ENCODE results near the gene ZNF574. TPM values are rescaled to one million over a fixed set of nuclear protein-coding genes. Genes with fewer than 3 reads are reported as not detected.

Gene ZNF574
- total RNA-seq, 4 donors from 2014 or later = 11.0 to 24.2 (median 17.0) TPM

GRCh38 chr19:42110658-42111057, 34.7 kb downstream of the ZNF574 start:
- no peaks in the 10 kb centered on the region for H3K9me3 ChIP-seq
- H3K4me3 ChIP-seq = no peak overlapping the region
- no peaks in the 10 kb centered on the region for H3K27me3 ChIP-seq
- TF ChIP-seq CTCF (IDR thresholded peaks at IDR 0.05) (no peak), POLR2A (IDR thresholded peaks at IDR 0.05) (no peak)
- DNase-seq = no peak
- H3K36me3 ChIP-seq = no peaks in the 10 kb centered on the region
- H3K4me1 ChIP-seq = peaks cover 0 to 25% (median 0%) of the 10 kb centered on the region in 4 donors
- H3K27ac ChIP-seq = no peak overlapping the region

- H3K27ac ChIP-seq = no peak overlapping the region
- no peaks in the 10 kb centered on the region for H3K27me3 ChIP-seq
- TF ChIP-seq CTCF (IDR thresholded peaks at IDR 0.05) = no peak
- TF ChIP-seq POLR2A (IDR thresholded peaks at IDR 0.05) = no peak
- peaks cover 0 to 26% (median 2%) of the 10 kb centered on the region in 4 donors for H3K4me1 ChIP-seq
- H3K9me3 ChIP-seq = no peaks in the 10 kb centered on the region
- H3K4me3 ChIP-seq = no peak overlapping the region
- H3K36me3 ChIP-seq = no peaks in the 10 kb centered on the region
- DNase-seq = no peak
These were observed 35.4 kb downstream of the ZNF574 start for GRCh38 chr19:42111384-42111783.

- TF ChIP-seq POLR2A (IDR thresholded peaks at IDR 0.05) (no peak), CTCF (IDR thresholded peaks at IDR 0.05) (no peak)
- Histone ChIP-seq H3K4me1 (peaks cover 0 to 30% (median 3%) of the 10 kb centered on the region in 4 donors), H3K27me3 (no peaks in the 10 kb centered on the region), H3K27ac (peak overlapping the region in 1 of 4 donors; percentile 83), H3K4me3 (no peak overlapping the region), H3K9me3 (no peaks in the 10 kb centered on the region), H3K36me3 (no peaks in the 10 kb centered on the region)
- no peak for DNase-seq
These were observed 35.8 kb downstream of the ZNF574 start for GRCh38 chr19:42111811-42112210.

GRCh38 chr19:42113641-42114348, 37.8 kb downstream of the ZNF574 start:
- Histone ChIP-seq H3K27me3 (no peaks in the 10 kb centered on the region), H3K36me3 (no peaks in the 10 kb centered on the region), H3K4me1 (peaks cover 0 to 32% (median 3%) of the 10 kb centered on the region in 4 donors), H3K9me3 (no peaks in the 10 kb centered on the region), H3K27ac (peak overlapping the region in 3 of 4 donors; percentile 46 to 83 (median 57)), H3K4me3 (peak overlapping the region in 1 of 4 donors; percentile 18)
- DNase-seq = peak in 2 of 3 donors; percentile 77 to 78
- TF ChIP-seq CTCF (IDR thresholded peaks at IDR 0.05) (no peak), POLR2A (IDR thresholded peaks at IDR 0.05) (no peak)

- peak overlapping the region in 1 of 4 donors; percentile 18 for H3K4me3 ChIP-seq
- no peaks in the 10 kb centered on the region for H3K27me3 ChIP-seq
- peak in 2 of 3 donors; percentile 90 to 92 for DNase-seq
- no peaks in the 10 kb centered on the region for H3K9me3 ChIP-seq
- H3K27ac ChIP-seq = peak overlapping the region in 3 of 4 donors; percentile 46 to 83 (median 57)
- TF ChIP-seq CTCF (IDR thresholded peaks at IDR 0.05) (no peak), POLR2A (IDR thresholded peaks at IDR 0.05) (no peak)
- H3K36me3 ChIP-seq = no peaks in the 10 kb centered on the region
- peaks cover 0 to 27% (median 3%) of the 10 kb centered on the region in 4 donors for H3K4me1 ChIP-seq
These were observed 38.4 kb downstream of the ZNF574 start for GRCh38 chr19:42114412-42114811.
